Measurements from ENCODE around the gene APOB.

The APOB gene

DNA sequence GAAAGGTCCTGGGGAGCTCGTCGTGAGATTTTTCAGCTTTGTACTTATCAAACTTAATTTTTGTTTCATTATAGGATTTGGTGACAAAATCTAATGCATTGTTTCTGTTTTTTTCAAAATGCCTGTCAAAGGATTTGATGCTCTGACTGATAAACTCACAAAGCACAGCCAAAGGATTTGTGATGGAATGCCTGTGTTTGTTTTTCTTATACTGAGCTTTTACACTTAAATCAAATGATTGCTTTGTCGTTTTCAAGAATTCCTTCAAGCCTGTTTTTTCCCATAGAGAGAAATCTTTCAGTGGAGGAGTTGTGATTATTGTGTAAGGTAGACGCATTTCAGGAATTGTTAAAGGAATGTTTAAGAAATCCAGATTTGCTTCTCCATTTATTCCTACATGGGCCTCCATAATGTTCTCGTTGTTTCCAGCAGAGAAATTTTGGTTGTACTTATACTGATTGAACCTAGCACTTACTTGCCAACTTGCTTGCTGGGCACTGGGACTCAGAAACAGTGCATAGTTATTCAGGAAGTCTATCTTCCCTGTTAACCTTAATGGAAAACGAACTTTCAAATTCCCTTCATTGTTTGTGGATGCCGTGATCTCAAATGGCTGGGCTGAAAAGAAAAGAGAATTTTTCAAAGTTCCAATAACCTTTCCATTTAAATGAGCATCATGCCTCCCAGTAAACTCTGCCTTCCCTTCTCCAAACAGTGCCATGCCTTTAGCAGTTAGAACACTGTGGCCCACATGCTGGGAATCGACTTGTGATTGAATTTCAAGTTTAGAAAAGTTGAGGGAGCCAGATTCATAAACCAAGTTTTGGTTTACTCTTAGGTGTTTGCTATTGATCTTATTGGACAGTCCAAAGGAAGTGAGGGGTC, 36.5 kb downstream of the APOB start:
- TF ChIP-seq, protein P1, sequence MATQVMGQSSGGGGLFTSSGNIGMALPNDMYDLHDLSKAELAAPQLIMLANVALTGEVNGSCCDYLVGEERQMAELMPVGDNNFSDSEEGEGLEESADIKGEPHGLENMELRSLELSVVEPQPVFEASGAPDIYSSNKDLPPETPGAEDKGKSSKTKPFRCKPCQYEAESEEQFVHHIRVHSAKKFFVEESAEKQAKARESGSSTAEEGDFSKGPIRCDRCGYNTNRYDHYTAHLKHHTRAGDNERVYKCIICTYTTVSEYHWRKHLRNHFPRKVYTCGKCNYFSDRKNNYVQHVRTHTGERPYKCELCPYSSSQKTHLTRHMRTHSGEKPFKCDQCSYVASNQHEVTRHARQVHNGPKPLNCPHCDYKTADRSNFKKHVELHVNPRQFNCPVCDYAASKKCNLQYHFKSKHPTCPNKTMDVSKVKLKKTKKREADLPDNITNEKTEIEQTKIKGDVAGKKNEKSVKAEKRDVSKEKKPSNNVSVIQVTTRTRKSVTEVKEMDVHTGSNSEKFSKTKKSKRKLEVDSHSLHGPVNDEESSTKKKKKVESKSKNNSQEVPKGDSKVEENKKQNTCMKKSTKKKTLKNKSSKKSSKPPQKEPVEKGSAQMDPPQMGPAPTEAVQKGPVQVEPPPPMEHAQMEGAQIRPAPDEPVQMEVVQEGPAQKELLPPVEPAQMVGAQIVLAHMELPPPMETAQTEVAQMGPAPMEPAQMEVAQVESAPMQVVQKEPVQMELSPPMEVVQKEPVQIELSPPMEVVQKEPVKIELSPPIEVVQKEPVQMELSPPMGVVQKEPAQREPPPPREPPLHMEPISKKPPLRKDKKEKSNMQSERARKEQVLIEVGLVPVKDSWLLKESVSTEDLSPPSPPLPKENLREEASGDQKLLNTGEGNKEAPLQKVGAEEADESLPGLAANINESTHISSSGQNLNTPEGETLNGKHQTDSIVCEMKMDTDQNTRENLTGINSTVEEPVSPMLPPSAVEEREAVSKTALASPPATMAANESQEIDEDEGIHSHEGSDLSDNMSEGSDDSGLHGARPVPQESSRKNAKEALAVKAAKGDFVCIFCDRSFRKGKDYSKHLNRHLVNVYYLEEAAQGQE (IDR thresholded peaks at IDR 0.05; ENCODE audit: insufficient read depth in 1 of 2, low read depth in 2 of 2, low read length in 2 of 2) = no peak
- TF ChIP-seq FOXP2 (optimal IDR thresholded peaks at IDR 0.05; ENCODE audit: borderline replicate concordance, extremely low read depth, extremely low read length, insufficient read depth) (no peak), SIN3A (IDR thresholded peaks at IDR 0.05; ENCODE audit: borderline replicate concordance, insufficient read depth, low read length) (no peak), TAF1 (IDR thresholded peaks at IDR 0.05; ENCODE audit: borderline replicate concordance, insufficient read depth, low read length) (no peak), POLR2AphosphoS5 (IDR thresholded peaks at IDR 0.05; ENCODE audit: low read depth, low read length) (no peak)

DNA sequence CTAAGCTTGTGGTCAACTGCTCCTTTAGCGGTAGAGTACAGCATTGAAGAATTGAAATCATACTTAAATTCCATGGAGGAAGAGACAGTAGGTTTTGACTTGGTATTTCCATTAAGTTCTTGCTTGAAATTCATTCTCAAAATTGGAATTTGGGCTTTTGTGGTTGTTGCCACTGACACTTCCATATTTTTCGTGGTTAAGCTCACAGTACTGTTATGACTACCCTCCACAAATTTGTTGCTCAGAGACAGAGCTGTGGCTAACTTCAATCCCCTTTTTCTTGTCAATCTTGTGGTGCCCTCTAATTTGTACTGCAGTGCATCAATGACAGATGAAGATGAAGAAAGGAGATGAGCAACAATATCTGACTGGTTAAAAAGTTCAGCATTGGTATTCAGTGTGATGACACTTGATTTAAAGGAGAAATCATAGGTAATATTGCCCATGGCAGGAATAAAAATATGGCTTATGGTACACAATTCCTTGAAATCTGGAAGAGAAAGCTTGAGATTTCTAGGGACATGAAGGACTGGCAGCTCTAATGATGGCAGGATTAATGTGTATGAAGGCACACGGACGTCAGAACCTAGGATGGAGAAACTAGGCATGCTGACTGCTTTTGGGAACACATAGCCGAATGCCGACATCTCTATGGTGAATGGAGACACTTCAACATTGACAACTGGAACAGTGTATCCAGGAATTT, 37.3 kb downstream of the APOB start:
- TF ChIP-seq FOXP2 (optimal IDR thresholded peaks at IDR 0.05; ENCODE audit: borderline replicate concordance, extremely low read depth, extremely low read length, insufficient read depth) = no peak
- TF ChIP-seq, protein P1 (IDR thresholded peaks at IDR 0.05; ENCODE audit: insufficient read depth in 1 of 2, low read depth in 2 of 2, low read length in 2 of 2) = no peak
- TF ChIP-seq TAF1 (IDR thresholded peaks at IDR 0.05; ENCODE audit: borderline replicate concordance, insufficient read depth, low read length) = no peak
- TF ChIP-seq POLR2AphosphoS5 (IDR thresholded peaks at IDR 0.05; ENCODE audit: low read depth, low read length) = no peak
- no peak for TF ChIP-seq SIN3A (IDR thresholded peaks at IDR 0.05; ENCODE audit: borderline replicate concordance, insufficient read depth, low read length)

DNA sequence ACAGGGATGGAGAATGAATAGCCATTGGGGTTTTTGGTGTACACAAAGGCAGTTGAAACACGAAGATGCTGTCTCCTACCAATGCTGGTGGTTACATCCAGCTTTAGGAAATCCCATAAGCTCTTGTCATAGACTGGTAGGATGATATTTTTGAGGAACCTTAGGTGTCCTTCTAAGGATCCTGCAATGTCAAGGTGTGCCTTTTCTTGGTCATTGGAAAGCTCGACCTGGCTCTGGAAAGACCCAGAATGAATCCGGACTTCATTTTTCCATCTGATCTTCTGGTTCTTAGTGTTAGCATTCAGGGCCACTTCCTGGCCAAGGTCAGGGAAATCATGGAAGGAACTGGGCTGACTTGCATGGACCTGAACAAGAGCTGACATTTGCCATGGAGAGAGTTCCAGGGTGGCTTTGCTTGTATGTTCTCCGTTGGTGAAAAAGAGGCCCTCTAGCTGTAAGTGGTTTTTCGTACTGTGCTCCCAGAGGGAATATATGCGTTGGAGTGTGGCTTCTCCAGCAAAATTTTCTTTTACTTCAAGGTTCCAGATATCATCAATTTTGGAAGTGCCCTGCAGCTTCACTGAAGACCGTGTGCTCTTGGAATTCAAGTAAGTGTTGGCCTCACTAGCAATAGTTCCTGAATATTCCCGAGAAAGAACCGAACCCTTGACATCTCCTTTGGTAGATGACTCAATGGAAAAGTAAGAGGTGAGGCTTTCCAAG, 38.0 kb downstream of the APOB start:
- no peak for TF ChIP-seq SIN3A (IDR thresholded peaks at IDR 0.05; ENCODE audit: borderline replicate concordance, insufficient read depth, low read length)
- no peak for TF ChIP-seq FOXP2 (optimal IDR thresholded peaks at IDR 0.05; ENCODE audit: borderline replicate concordance, extremely low read depth, extremely low read length, insufficient read depth)
- no peak for TF ChIP-seq POLR2AphosphoS5 (IDR thresholded peaks at IDR 0.05; ENCODE audit: low read depth, low read length)
- TF ChIP-seq, protein P1 (IDR thresholded peaks at IDR 0.05; ENCODE audit: insufficient read depth in 1 of 2, low read depth in 2 of 2, low read length in 2 of 2) = no peak
- no peak for TF ChIP-seq TAF1 (IDR thresholded peaks at IDR 0.05; ENCODE audit: borderline replicate concordance, insufficient read depth, low read length)

DNA sequence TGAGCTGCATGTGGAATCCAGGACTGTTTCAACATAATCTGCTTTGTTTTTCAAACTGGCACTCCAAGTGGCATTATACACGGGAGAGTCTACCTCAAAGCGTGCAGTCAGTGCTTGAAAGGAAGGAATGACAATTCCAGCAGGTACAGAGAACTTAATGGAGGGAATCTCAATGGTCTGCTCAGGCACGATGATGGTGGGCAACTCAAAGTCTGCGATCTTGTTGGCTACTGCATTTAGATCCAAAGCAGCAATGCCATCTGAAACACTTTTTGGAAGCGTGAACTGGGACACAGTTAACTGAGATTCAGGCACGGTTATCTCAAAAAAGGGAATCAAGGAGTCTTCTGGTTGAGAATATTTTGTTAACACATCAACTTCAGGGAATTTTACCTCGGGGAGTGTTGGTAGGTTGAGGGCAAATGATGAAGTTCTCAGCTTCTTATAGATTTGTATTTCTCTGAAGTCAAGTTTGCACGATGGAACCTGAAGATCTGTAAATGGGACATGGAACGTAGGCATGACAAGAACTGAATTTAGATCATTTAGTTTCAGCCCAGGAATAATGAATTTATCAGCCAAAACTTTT, 38.7 kb downstream of the APOB start:
- TF ChIP-seq POLR2AphosphoS5 (IDR thresholded peaks at IDR 0.05; ENCODE audit: low read depth, low read length) = no peak
- TF ChIP-seq, protein P1 (IDR thresholded peaks at IDR 0.05; ENCODE audit: insufficient read depth in 1 of 2, low read depth in 2 of 2, low read length in 2 of 2) = no peak
- no peak for TF ChIP-seq SIN3A (IDR thresholded peaks at IDR 0.05; ENCODE audit: borderline replicate concordance, insufficient read depth, low read length)
- no peak for TF ChIP-seq TAF1 (IDR thresholded peaks at IDR 0.05; ENCODE audit: borderline replicate concordance, insufficient read depth, low read length)
- TF ChIP-seq FOXP2 (optimal IDR thresholded peaks at IDR 0.05; ENCODE audit: borderline replicate concordance, extremely low read depth, extremely low read length, insufficient read depth) = no peak
